ENCODE data around the gene AIG1. TPM values are rescaled to one million over a fixed set of nuclear protein-coding genes. Genes with fewer than 3 reads are reported as not detected.

The AIG1 gene
- total RNA-seq, 2 donors from 2014 or later: 11.9 to 13.5 TPM

GRCh38 chr6:143055213-143055612, 5.5 kb upstream of the AIG1 start:
- intact Hi-C loops (cut with DNase I): no loop called here
- Histone ChIP-seq H3K4me1 (peaks cover 4% of the 10 kb centered on the region), H3K27ac (no peak overlapping the region), H3K27me3 (no peaks in the 10 kb centered on the region), H3K4me3 (no peak overlapping the region), H3K36me3 (replicated peaks in 1 of 2; ENCODE audit: insufficient read depth in 1 of 2, low read depth in 2 of 2) (no peaks in the 10 kb centered on the region), H3K9me3 (no peaks in the 10 kb centered on the region)
- TF ChIP-seq CTCF (IDR thresholded peaks at IDR 0.05) (no peak), POLR2A (IDR thresholded peaks at IDR 0.05) (no peak)
- ATAC-seq (no peak), DNase-seq (no peak)
- 85 to 86% methylated on average over 2 of the region's 2 CpGs for WGBS, 2 donors

GRCh38 chr6:143055891-143056290, 4.8 kb upstream of the AIG1 start:
- intact Hi-C loops (cut with DNase I): no loop called here
- no peaks in the 10 kb centered on the region for H3K9me3 ChIP-seq
- H3K27ac ChIP-seq: no peak overlapping the region
- WGBS, 2 donors: 86 to 91% methylated on average over 4 of the region's 4 CpGs
- no peak overlapping the region for H3K4me3 ChIP-seq
- ATAC-seq: no peak
- TF ChIP-seq POLR2A (IDR thresholded peaks at IDR 0.05) (no peak), CTCF (IDR thresholded peaks at IDR 0.05) (no peak)
- no peak for DNase-seq
- no peaks in the 10 kb centered on the region for H3K36me3 ChIP-seq (replicated peaks in 1 of 2; ENCODE audit: insufficient read depth in 1 of 2, low read depth in 2 of 2)
- H3K4me1 ChIP-seq: peaks cover 4% of the 10 kb centered on the region
- no peaks in the 10 kb centered on the region for H3K27me3 ChIP-seq

GRCh38 chr6:143058987-143059386, 1.7 kb upstream of the AIG1 start:
- peaks cover 13% of the 10 kb centered on the region for H3K4me1 ChIP-seq
- H3K4me3 ChIP-seq: no peak overlapping the region
- no peaks in the 10 kb centered on the region for H3K36me3 ChIP-seq (replicated peaks in 1 of 2; ENCODE audit: insufficient read depth in 1 of 2, low read depth in 2 of 2)
- intact Hi-C loops (cut with DNase I): no loop called here
- TF ChIP-seq POLR2A (IDR thresholded peaks at IDR 0.05) (no peak), CTCF (IDR thresholded peaks at IDR 0.05) (no peak)
- no peak overlapping the region for H3K27ac ChIP-seq
- WGBS, 2 donors: 90 to 93% methylated on average over 7 of the region's 7 CpGs
- DNase-seq (no peak), ATAC-seq (no peak)
- H3K27me3 ChIP-seq: no peaks in the 10 kb centered on the region
- H3K9me3 ChIP-seq: no peaks in the 10 kb centered on the region

- H3K27me3 ChIP-seq: no peaks in the 10 kb centered on the region
- peak in 3 of 4 donors; percentile 24 to 42 (median 38) for DNase-seq
- no peak for TF ChIP-seq CTCF (IDR thresholded peaks at IDR 0.05)
- peak; percentile 18 for ATAC-seq
- H3K4me1 ChIP-seq: peaks cover 13% of the 10 kb centered on the region
- WGBS, 2 donors: 1 to 2% methylated on average over 8 of the region's 8 CpGs
- peak overlapping the region; percentile 95 to 97 (median 95) for H3K27ac ChIP-seq
- intact Hi-C loops (cut with DNase I): no loop called here
- no peaks in the 10 kb centered on the region for H3K36me3 ChIP-seq (replicated peaks in 1 of 2; ENCODE audit: insufficient read depth in 1 of 2, low read depth in 2 of 2)
- H3K4me3 ChIP-seq: peak overlapping the region; percentile 54 to 57
- H3K9me3 ChIP-seq: no peaks in the 10 kb centered on the region
These were observed 881 bp upstream of the AIG1 start for GRCh38 chr6:143059663-143060353.

GRCh38 chr6:143060354-143060805, 309 bp upstream of the AIG1 start:
- DNase-seq (peak; percentile 80 to 86 (median 82)), ATAC-seq (peak; percentile 88)
- H3K4me3 ChIP-seq: peak overlapping the region; percentile 54 to 57
- peak overlapping the region; percentile 95 to 97 (median 95) for H3K27ac ChIP-seq
- peak in 2 of 7 experiments; percentile 9 to 10 for TF ChIP-seq CTCF (IDR thresholded peaks at IDR 0.05)
- peak; percentile 82 to 92 (median 91) for TF ChIP-seq POLR2A (IDR thresholded peaks at IDR 0.05)
- intact Hi-C loops (cut with DNase I): no loop called here
- peaks cover 13% of the 10 kb centered on the region for H3K4me1 ChIP-seq
- no peaks in the 10 kb centered on the region for H3K9me3 ChIP-seq
- 0 to 1% methylated on average over 4 to 42 of the region's 52 CpGs for WGBS, 2 donors
- H3K27me3 ChIP-seq: no peaks in the 10 kb centered on the region
- H3K36me3 ChIP-seq (replicated peaks in 1 of 2; ENCODE audit: insufficient read depth in 1 of 2, low read depth in 2 of 2): no peaks in the 10 kb centered on the region

Data from body of pancreas (tissue), 4 donors.